ENCODE data around the gene C5AR1. TPM values are rescaled to one million over a fixed set of nuclear protein-coding genes. Genes with fewer than 3 reads are reported as not detected.

Gene C5AR1
- total and polyA plus RNA-seq, 9 of the 15 experiments (the other 6 are each of a cell fraction or from before 2014, with no cell fraction given) = 0.06 to 1.6 (median 0.28) TPM; not detected in 3

DNA sequence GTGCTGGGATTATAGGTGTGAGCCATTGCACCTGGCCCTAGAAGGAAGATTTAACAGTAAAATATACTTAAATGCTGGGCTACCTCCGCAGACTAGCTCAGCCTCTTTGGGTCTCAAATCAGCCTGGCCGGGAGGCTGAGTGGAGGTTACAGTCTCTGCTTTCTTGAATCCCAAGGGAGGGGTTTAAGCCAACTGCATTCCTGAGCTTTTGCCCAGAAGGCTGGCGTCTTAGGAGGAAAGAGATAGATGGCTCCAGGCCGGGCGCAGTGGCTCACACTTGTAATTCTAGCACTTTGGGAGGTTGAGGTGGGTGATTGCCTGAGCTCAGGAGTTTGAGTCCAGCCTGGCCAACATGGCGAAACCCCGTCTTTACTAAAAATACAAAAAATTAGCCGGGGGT, 623 bp upstream of the C5AR1 start:
- no peak for FAIRE-seq
- no TSS peak for BruUV-seq (replicated peaks)
- H2AFZ ChIP-seq (ENCODE audit: low read depth, low read length) = no peak overlapping the region
- TF ChIP-seq, protein P1, sequence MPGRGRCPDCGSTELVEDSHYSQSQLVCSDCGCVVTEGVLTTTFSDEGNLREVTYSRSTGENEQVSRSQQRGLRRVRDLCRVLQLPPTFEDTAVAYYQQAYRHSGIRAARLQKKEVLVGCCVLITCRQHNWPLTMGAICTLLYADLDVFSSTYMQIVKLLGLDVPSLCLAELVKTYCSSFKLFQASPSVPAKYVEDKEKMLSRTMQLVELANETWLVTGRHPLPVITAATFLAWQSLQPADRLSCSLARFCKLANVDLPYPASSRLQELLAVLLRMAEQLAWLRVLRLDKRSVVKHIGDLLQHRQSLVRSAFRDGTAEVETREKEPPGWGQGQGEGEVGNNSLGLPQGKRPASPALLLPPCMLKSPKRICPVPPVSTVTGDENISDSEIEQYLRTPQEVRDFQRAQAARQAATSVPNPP (IDR thresholded peaks at IDR 0.05; ENCODE audit: borderline replicate concordance, insufficient read depth, insufficient read length) = no peak
- TF ChIP-seq, protein P2, sequence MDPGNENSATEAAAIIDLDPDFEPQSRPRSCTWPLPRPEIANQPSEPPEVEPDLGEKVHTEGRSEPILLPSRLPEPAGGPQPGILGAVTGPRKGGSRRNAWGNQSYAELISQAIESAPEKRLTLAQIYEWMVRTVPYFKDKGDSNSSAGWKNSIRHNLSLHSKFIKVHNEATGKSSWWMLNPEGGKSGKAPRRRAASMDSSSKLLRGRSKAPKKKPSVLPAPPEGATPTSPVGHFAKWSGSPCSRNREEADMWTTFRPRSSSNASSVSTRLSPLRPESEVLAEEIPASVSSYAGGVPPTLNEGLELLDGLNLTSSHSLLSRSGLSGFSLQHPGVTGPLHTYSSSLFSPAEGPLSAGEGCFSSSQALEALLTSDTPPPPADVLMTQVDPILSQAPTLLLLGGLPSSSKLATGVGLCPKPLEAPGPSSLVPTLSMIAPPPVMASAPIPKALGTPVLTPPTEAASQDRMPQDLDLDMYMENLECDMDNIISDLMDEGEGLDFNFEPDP (CRISPR knock-in tag; IDR thresholded peaks at IDR 0.05) = no peak
- TF ChIP-seq ZNF12 (CRISPR knock-in tag; IDR thresholded peaks at IDR 0.05) (no peak), ZNF699 (CRISPR knock-in tag; IDR thresholded peaks at IDR 0.05; ENCODE audit: insufficient replicate concordance) (no peak), CAMTA2 (CRISPR knock-in tag; conservative IDR thresholded peaks at IDR 0.05) (no peak), TRIM24 (IDR thresholded peaks at IDR 0.05) (no peak), ELF2 (CRISPR knock-in tag; IDR thresholded peaks at IDR 0.05) (no peak), HSF4 (CRISPR knock-in tag; IDR thresholded peaks at IDR 0.05; ENCODE audit: borderline replicate concordance) (no peak), ZNF282 (CRISPR knock-in tag; IDR thresholded peaks at IDR 0.05) (no peak), CC2D1A (IDR thresholded peaks at IDR 0.05) (no peak), NFIX (CRISPR knock-in tag; IDR thresholded peaks at IDR 0.05; ENCODE audit: low read depth) (no peak), STAG1 (CRISPR knock-in tag; IDR thresholded peaks at IDR 0.05; ENCODE audit: borderline replicate concordance) (no peak), SP1 (CRISPR knock-in tag; IDR thresholded peaks at IDR 0.05) (no peak)
- TF ChIP-seq, protein P3, sequence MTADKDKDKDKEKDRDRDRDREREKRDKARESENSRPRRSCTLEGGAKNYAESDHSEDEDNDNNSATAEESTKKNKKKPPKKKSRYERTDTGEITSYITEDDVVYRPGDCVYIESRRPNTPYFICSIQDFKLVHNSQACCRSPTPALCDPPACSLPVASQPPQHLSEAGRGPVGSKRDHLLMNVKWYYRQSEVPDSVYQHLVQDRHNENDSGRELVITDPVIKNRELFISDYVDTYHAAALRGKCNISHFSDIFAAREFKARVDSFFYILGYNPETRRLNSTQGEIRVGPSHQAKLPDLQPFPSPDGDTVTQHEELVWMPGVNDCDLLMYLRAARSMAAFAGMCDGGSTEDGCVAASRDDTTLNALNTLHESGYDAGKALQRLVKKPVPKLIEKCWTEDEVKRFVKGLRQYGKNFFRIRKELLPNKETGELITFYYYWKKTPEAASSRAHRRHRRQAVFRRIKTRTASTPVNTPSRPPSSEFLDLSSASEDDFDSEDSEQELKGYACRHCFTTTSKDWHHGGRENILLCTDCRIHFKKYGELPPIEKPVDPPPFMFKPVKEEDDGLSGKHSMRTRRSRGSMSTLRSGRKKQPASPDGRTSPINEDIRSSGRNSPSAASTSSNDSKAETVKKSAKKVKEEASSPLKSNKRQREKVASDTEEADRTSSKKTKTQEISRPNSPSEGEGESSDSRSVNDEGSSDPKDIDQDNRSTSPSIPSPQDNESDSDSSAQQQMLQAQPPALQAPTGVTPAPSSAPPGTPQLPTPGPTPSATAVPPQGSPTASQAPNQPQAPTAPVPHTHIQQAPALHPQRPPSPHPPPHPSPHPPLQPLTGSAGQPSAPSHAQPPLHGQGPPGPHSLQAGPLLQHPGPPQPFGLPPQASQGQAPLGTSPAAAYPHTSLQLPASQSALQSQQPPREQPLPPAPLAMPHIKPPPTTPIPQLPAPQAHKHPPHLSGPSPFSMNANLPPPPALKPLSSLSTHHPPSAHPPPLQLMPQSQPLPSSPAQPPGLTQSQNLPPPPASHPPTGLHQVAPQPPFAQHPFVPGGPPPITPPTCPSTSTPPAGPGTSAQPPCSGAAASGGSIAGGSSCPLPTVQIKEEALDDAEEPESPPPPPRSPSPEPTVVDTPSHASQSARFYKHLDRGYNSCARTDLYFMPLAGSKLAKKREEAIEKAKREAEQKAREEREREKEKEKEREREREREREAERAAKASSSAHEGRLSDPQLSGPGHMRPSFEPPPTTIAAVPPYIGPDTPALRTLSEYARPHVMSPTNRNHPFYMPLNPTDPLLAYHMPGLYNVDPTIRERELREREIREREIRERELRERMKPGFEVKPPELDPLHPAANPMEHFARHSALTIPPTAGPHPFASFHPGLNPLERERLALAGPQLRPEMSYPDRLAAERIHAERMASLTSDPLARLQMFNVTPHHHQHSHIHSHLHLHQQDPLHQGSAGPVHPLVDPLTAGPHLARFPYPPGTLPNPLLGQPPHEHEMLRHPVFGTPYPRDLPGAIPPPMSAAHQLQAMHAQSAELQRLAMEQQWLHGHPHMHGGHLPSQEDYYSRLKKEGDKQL (CRISPR knock-in tag; IDR thresholded peaks at IDR 0.05; ENCODE audit: borderline replicate concordance) = no peak

More for the DNA sequence above, 623 bp upstream of the C5AR1 start:
- Histone ChIP-seq H3K9ac (ENCODE audit: insufficient read depth in 1 of 2, low read depth in 2 of 2, low read length in 2 of 2) (no peak overlapping the region; a peak in 1 of 4 replicates), H4K20me1 (replicated peaks; ENCODE audit: control insufficient read depth, insufficient read depth, low read length) (no peaks in the 10 kb centered on the region), H3K4me3 (no peak overlapping the region), H3K9me1 (ENCODE audit: control insufficient read depth, insufficient read depth, low read length) (no peaks in the 10 kb centered on the region), H3K9me3 (replicated peaks; ENCODE audit: control insufficient read depth, insufficient read depth, low read depth, low read length) (no peaks in the 10 kb centered on the region), H3K79me2 (ENCODE audit: control insufficient read depth, insufficient read depth, low read length) (no peaks in the 10 kb centered on the region), H3K27me3 (ENCODE audit: control insufficient read depth in 2 of 2, insufficient read depth in 2 of 2, low read length in 2 of 2) (no peaks in the 10 kb centered on the region), H3K27ac (ENCODE audit: extremely low read depth, low read depth, low read length) (no peak overlapping the region), H3K4me2 (ENCODE audit: insufficient read depth, low read length) (no peak overlapping the region), H3K36me3 (ENCODE audit: control insufficient read depth, insufficient read depth, low read length) (no peaks in the 10 kb centered on the region), H3K4me1 (replicated peaks in 1 of 2; ENCODE audit: control insufficient read depth in 2 of 2, insufficient read depth in 2 of 2, low read length in 2 of 2) (peaks cover 12 to 27% of the 10 kb centered on the region in 2 experiments; a peak in 4 of 5 replicates)
- CTCF ChIA-PET (ENCODE audit: low intra/inter-chr PET ratio) = interaction anchor here (1.8 kb wide), 1 partner anchor 82 kb away, joined by 9 read pairs; no protein-coding TSS in a partner anchor
- DNase-seq (ENCODE audit: extremely low read depth in 1 of 4, low spot score in 3 of 4) (no peak), ATAC-seq (no peak)
- intact Hi-C loops (cut with micrococcal nuclease) = loop anchor here (5.0 kb wide), 1 partner anchor 38 kb away; the partner anchor contains the start of gene DHX34
- in situ Hi-C loops (cut with MboI) = no loop called here
- WGBS (ENCODE audit: insufficient coverage, low coverage, missing lambda C conversion rate) = 53% methylated on average over 8 of the region's 8 CpGs
- POLR2A ChIA-PET = interaction anchor here (1.0 kb wide), 1 partner anchor 50 kb away, joined by 4 read pairs; no protein-coding TSS in a partner anchor

All from K562 (cell line).